ENCODE results near the gene F7.

- no peak for TF ChIP-seq CTCF (tag by site-specific recombination; IDR thresholded peaks at IDR 0.05)
- TF ChIP-seq ZNF768 (tag by site-specific recombination; IDR thresholded peaks at IDR 0.05) = no peak
- TF ChIP-seq MYNN (tag by site-specific recombination; IDR thresholded peaks at IDR 0.05; ENCODE audit: borderline replicate concordance) = no peak
- no peak for TF ChIP-seq ZNF146 (tag by site-specific recombination; IDR thresholded peaks at IDR 0.05)
- no peak for TF ChIP-seq OVOL3 (tag by site-specific recombination; IDR thresholded peaks at IDR 0.05)
- TF ChIP-seq ZNF549 (tag by site-specific recombination; IDR thresholded peaks at IDR 0.05) = no peak
- no peak for TF ChIP-seq ZNF521 (tag by site-specific recombination; IDR thresholded peaks at IDR 0.05)
- TF ChIP-seq ZNF302 (tag by site-specific recombination; IDR thresholded peaks at IDR 0.05; ENCODE audit: low read depth) = no peak
- TF ChIP-seq ZBTB11 (tag by site-specific recombination; conservative IDR thresholded peaks at IDR 0.05; ENCODE audit: low read depth) = no peak
- TF ChIP-seq ZNF571 (tag by site-specific recombination; IDR thresholded peaks at IDR 0.05) = no peak
These were observed 13.5 kb upstream of the F7 start for GRCh38 chr13:113091891-113092775.

All from HEK293 (cell line).